Measurements from ENCODE around the gene PRDM10.
"Not testable (repeated sequence)": the region's sequence is repeated elsewhere in the genome, so short reads cannot be mapped to it uniquely, and the experiment has no call there.

GRCh38 chr11:129971856-129972255 lies 30.8 kb downstream of the PRDM10 start:
- TF ChIP-seq POLR2A (IDR thresholded peaks at IDR 0.05; ENCODE audit: low read length); GATA1 (IDR thresholded peaks at IDR 0.05; ENCODE audit: low read depth, low read length): not testable (repeated sequence)

All from erythroblast (primary cell).